Measurements from ENCODE around the gene DIP2C.
"Not testable (repeated sequence)": the region's sequence is repeated elsewhere in the genome, so short reads cannot be mapped to it uniquely, and the experiment has no call there.

The DIP2C gene

DNA sequence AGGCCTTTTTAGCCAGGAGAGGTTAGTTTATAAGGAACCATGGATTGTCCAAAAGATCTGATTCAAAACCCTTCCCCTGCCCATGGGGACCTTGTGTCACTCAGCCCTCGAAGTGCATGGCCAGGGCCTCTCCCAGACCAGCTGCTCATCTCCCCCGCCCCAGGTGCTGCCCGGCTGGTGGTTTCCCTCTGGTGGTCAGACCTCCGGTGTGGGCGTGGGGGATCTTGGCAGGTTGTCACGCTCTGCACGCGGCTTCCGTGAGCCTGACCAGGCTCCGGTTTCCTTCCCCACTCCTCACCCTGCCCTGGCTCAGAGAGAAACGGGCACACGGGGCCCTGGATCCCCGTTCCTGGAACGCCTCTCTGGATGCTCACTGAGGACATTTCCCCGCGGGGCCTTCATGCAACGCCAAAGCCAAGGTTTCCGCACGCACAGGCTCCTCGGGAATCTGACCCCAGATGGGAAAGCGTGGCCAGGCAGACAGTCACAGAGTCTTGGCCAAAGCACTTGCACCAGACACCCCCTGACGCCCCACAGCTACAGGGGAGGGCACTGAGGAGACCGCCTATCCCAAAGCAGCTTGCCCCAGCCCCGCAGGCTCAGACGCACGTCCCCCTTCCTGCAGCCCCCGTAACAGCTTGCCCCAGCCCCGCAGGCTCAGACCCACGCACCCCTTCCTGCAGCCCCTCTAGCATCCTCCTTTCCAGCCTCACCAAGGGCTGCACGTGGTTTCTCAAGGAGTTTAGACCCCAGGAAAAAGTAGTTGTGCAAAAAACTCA is 7.8 kb upstream of the DIP2C start:
- no peak for DNase-seq

DNA sequence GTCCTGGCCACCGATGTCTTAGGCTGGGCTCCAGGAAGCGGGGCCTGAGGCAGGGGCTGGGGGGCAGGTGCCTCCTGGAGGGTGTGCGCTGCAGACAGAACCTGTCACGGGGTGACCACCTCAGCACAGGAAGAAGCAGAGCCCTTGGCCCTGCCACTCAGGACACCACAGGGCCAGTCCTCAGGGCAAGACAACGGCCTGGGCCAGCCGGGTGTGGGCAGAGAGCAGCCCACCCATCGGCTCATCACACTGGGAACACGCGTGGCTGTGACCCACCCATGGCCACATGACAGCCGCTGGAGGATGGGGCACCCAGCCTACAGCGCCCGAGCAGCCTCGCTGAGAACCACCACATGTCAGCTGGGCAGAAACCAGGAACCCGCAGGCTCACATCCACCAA is 5.9 kb upstream of the DIP2C start:
- no peak for DNase-seq

DNA sequence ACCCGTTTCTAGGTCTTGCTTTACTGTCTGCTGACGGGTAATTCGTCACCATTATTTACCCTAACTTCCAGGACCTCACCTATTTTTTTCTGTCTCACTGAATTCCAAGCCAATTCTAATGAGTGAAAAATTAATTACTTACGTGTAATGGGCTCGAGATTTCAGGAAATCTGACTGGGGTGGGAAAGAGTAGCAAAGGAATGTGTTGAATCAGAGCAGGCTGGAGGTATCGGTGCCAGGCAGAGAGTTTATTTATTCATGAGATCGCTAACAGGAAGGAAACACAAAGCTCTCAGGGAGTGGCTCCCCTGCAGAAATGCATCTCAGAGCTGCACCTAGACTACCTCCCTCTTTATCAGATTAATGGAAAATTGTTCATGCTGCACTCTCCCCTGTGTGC is 4.0 kb upstream of the DIP2C start:
- no peak for DNase-seq

DNA sequence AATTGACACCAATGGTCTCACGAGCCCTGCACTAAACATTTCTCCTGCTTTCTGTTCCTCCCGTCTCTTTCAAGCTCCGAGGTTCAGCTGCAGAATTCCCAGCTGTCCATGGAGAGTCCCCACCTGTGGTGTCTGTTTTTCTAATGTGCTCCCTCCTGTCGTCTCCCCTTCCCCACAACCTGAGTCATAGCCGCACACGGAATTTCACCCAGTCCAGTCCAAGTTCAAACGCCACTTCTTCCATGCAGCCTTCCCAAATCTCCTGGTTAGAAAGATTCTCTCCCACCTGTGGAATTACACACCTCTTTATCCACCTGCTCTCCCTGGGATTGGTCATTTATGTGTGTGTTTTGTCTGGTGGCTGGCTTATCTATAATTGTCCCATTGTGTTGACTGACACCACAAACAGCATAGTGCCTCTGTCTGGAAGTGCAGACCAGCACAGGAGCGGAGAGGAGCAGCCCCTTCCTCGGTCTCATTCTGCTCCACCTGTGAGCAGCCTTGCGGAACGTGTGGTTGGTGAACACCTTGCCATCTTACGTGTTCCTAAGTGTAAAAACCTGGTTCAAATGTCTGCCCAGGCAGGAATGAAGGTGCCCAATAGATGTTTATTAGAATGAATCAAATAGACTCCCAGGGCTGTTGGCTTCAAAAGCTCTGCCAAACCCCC is 3.3 kb upstream of the DIP2C start:
- DNase-seq: no peak

DNA sequence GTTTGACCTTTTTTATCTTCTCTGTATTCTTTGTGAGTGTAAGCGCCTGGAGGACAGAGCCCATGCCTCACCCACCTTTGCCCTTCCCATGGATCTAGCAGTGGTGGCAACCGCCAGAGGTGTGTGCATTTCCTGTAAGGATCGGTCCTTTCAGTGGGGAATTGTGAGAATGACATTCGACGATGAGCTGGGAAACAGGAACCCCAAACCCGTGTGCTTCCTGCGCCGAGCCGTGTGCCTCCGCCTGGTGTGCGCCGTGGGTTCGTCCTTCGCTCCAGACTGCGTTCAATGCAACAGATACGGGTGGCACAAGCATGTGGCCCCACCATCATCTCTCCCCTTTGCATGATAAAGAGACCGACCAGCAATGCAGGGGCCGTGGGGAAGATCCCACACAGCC is 1.7 kb upstream of the DIP2C start:
- DNase-seq: no peak

DNA sequence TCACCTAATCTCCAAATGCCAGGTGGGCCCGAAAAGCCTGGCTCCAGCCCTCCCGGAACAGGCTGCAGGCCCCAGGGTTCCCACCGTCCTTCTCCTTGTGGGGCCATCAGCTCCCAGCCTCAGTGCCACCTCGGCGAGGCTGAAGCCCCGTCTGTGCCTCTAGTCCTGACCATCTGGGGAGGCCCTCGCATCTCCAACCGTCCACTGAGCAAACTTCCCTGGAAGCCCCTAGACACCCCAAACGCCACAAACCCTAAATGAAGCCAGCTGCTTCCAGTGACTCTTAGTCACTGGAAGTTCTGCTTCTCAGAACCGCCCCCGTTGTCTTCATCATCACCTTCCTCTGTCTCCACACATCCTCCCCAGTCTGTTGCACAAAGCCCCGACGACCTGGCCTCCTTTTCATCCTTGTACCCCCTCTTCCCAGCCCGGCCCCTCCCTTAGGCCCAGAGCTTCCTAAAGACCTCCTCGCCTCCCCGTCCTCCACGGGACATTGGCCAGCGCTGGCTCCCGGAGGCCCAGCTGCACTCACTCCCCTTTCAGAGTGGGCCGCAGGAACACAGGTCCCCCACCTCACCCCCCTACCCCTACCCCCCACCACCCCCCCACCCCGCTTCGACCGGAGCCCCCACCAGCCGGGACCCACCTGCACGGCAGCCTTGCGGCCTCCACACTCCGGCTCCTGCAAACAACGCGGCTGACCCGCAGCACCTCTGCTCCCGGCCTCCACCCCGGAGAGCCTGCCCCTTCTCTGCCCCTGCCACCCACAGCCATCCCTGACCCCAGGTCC is 1.1 kb upstream of the DIP2C start:
- DNase-seq: no peak

DNA sequence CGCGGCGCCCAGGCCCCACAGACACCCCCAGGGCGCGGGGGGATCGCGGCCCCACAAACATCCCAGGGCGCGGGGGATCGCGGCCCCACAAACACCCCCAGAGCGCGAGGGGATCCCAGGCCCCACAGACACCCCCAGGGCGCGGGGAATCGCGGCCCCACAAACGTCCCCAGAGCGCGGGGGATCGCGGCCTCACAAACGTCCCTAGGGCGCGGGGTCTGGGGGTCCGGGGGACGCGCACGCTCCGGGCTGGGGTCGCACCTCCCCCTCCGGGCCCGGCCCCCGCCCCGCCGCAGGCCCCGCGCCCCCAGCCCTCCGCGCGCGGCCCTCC is 382 bp downstream of the DIP2C start:
- DNase-seq: no peak

DNA sequence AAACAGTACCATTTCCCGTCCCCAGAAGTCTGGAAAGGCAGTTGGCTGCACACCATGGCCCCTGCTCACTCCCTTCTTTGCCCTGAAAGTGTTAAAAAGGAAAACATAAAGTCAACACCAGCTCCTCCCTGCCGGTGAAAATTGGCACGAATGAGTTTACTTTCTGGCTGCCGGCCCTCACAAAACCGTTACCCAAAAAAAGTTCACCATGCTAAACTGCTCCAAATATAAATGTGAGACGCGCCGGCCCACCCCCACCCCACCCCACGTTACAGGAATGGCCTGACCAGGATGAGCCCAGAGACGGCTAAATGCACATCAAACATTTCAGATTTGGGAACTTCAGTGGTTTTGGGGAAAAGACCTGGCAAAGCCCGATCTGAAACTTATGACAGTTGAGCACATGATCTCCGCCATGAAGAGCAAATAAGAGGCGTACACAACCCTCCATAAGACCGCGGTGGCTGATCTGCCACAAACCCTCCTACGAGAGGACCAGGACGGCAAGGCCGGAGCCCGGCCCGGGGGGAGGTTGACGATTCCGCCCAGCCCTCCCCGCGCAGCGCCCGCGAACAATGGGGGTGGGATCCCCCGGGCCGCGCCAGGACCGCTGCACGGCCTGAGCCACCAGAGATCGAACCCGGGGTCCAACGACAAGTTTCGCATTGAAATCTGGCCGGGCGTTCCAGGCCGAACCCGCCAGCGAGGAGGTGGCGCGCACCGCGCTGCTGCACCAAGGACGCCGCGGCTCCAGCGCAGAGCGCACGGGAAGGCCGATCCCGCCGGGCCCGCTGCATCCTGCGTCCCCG is 952 bp downstream of the DIP2C start:
- no peak for DNase-seq

DNA sequence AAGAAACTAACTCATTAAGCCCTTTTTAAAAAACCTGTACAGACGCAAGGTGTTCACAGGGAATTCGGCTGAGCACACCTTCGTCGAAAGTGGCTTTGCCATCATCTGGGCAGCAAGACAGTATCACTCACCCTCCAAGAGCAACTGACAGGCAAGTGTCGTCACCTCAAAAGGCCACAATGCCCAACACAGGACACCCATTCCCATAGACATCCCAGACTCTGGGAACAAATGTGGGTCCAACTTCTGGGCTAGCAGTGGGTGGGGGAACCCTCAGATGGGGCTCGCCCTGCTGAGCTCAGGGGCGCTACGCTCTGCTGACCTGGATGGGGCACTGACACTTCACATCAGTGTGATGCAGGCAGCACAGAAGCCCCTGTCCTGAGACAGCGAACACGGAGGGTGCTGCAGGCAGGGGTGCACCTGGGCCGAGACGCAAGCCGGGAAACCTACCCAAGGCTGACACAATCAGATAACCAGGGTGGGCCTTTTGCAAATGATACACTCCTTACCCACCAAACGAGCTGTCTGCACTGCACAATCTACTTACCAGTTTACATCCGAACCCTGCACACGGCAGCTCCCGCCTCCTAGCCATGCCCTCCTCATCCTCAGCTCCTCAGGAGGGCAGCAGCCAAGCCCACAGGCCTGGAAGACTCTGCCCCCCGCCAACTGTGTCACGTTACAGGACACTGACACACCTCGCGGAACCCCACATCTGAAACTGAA is 1.7 kb downstream of the DIP2C start:
- no peak for DNase-seq

DNA sequence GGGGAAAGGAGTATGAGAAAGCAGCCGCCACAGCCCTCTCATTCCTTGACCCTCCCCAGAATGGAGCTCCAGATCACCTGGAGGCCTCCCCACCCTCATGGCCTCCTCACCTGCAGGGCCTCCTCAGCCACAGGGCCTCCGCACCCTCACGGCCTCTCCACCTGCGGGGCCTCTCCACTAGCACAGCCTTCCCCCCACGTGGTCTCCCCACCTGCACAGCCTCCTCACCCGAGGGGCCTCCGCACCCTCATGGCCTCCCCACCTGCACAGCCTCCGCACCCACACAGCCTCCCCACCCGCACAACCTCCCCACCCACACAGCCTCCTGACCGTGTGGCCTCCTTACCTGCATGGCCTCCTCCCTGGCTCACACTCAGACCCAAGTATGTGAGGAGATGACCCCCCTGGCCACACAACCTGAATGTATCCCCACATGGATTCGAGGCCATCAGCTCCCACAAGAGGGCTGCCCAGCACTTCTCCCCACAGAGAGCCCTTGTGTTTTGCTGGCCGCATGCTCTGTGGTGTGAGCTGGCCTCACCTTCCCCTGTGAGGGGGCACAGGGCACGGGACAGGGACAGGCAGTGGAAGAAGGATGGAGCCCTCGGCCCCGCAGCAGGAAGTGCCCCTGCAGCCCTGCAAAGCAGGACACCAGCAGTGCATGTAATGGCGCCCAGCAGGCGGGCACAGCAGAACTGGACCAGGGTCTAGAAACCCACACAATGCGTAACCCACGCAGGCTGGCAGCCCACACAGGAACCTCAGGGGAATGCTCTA is 3.1 kb downstream of the DIP2C start:
- no peak for DNase-seq

DNA sequence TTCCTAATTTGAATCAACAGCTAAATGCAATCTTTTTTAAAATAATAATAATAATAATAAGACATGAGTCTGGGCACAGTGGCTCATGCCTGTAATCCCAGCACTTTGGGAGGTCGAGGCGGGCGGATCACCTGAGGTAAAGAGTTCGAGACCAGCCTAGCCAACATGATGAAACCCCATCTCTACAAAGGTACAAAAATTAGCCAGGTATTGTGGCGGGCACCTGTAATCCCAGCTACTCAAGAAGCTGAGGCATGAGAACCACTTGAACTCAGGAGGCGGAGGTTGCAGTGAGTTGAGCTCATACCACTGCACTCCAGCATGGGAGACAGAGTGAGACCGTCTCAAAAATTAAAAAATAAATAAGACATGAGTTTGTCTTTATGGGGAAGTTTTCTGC is 3.9 kb downstream of the DIP2C start:
- no peak for DNase-seq

DNA sequence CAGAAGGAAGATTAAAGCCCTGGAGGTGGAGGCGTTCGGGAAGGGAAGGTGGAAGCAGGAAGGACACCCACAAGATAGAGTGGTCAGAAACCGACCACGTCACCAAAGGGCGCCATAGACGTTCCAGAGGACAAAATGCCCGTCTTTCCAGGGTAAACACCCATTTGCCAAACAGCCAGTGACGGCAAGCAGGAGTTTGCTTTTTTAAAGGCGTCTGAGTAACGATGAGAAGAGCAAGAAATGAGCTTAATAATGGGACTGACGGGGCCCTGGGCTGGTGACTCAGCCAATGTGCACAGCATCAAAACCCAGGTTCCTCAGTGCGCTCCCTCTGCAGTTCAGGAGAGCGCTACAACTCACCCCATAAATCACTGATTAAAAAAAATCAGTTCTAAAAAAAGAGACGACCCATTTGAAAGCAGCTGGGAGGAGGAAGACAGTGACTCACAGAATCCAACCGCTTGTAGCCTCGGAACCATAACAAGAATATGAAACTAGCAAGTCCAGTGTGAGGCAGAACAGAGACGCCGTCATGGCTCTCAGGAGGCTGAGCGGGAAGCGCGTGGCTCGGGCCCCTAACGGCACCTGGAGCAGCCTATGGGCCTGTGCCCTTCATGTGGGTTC is 5.9 kb downstream of the DIP2C start:
- DNase-seq: no peak

DNA sequence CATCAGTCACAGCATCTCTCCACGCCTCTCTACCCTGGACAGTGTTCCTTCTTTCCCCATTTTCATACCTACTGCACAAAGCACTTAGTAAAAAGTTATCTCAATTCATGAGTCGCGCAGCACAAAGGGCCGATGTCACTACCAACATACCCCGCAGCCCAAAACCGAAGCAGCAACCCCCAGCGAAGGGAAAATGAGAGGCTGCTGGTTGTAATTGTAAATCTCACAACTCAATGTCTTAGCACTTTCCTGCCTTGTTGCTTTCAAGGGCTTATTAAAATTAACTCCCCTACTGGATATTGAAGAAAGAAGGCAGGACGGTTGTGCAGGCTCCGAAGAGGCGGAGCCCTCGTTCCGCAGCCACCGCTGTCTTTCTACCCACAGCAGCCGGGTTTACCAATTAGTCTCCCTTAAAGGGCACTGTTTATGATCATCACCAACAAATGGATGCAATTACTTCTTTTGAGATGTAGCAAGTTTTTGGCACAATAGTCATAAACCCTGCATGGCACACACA is 6.5 kb downstream of the DIP2C start:
- DNase-seq: no peak

DNA sequence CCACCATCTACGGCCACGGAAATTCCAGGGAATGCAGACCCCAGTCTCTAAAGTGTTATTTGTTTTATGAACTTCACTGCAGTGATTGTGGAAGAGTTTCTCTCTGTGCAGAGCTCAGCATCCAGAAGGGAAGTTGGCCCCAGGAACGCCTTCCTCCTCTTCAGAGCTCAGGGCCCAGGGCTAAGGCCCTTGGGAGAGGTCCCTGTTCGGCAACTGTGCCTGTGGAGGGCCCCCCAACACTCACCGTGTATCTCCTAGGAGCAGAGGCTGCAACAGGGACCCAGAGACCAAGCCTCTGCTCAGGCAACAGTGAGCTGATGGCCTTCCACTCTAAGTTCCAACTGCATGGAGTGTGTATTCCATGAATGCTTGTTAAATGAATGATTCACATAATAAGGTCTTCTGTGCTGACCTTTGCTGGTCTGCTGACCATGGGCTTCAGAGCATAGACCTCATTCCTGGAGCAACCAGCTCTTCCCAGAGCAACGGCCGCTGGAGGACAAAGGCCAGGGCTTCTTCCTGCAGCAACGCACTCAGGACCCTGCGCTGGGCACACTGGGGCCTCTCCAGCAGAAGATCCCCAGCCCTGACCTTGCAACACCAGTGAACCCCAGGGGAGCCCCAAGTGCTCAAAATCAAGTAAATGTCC is 7.7 kb downstream of the DIP2C start:
- no peak for DNase-seq

DNA sequence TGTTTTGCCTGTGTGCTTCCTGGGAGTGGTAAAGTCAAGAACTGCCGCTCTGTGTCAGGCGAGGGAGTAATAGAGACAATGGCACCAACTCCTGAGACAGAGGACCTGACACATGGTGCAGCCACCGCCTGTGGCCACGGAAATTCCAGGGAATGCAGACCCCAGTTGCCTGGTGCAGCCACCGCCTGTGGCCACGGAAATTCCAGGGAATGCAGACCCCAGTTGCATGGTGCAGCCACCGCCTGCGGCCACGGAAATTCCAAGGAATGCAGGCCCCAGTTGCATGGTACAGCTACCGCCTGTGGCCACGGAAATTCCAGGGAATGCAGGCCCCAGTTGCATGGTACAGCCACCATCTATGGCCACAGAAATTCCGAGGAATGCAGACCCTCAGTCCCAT is 8.7 kb downstream of the DIP2C start:
- no peak for DNase-seq

DNA sequence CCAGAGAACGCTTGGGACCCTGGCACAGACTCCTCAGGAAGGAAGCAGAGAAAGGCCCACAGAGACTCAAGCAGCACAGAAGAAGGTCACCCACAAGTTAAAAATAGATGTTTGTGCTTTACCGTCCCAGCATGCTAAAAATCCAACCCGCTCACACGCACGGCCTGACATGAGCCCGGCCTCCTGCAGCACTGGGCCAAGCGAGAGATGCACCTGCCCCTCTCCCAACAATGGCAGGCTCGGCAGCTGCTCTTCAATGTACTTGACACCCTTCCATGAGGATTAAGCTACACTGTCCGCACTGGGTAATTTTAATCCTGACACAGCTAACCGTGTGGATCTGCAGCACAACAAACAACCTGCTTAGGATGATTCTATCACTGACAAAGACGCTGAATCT is 9.3 kb downstream of the DIP2C start:
- no peak for DNase-seq

DNA sequence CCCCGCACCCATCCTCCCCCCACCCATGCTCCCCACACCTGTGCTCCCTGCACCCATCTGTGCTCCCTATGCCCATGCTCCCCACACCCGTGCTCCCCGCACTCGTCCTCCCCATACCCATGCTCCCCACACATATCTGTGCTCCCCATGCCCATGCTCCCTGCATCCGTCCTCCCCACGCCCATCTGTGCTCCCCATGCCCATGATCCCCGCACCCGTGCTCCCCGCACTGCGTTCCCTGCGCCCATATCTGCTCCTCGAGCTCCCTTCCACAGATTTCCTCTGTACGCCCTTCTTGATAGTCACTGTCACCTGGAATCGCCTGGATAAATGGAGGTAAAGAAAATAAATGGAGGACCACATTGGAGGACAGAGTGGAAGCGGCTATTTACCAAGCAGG is 9.9 kb downstream of the DIP2C start:
- DNase-seq: no peak

DNA sequence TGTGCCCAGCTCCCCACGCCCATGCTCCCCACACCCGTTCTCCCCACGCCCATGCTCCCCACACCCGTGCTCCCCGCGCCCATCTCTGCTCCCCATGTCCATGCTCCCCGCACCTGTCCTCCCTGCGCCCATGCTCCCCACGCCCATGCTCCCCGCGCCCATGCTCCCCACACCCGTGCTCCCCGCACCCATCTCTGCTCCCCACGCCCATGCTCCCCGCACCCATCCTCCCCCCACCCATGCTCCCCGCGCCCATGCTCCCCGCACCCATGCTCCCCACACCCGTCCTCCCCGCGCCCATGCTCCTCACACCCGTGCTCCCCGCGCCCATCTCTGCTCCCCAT is 10.8 kb downstream of the DIP2C start:
- not testable (repeated sequence) for DNase-seq

DNA sequence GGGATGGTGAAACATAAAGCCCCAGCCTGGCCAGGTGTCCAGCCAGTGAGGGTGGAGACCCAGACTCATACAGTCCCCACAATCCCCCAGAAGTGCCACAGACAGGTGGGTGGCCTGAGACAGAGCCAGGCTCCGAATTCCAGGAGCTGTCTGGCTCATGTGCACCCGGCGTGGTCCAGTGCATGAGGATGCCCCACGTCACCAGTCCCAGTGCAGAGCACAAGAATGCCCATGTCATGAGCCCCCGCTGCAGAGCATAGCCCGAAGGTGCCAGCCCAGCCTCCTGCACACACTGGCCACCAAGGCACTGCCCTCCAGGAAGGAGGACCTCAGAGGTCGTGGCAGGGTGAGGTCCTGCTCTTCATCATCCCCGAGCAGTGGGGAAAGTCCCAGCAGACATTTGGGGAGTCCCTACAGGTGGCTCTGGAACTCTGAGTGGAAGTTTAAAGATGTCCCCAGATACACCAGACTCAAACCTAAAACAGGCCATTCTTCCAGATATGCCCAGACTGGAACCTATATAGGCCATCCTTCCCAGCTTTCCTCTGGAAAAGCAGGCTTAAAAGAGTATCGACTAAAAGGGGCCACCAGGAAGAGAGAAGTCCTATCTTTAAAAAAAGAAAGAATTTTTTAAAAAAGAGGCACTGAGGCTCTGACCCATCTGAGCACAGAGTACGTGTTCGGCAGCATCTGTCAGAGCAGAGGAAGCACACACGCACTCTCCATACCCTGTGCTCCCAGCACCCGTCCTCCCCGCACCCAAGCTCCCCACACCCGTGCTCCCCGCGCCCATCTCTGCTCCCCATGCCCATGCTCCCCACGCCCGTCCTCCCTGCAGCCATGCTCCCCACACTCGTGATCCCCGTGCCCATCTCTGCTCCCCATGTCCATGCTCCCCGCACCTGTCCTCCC is 11.5 kb downstream of the DIP2C start:
- no peak for DNase-seq

DNA sequence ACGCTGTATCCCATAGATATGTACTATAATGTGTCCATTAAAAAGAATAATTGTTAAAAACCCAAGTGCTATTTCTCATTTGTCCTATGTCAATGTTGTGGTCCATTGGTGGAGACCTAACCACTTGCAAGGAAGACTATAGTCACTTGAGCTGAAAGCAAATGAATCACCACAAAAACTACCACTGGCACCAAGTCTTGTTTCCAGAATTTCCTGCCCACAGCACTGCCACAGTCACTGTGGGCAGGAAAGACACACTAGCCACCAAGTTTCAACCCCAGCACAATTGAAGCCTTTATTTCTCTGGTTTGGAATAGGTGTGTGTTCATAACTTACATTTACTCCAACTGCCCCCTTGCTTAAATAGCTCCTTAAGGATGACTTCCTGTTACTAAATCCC is 12.4 kb downstream of the DIP2C start:
- no peak for DNase-seq

Measured in SIG-M5 (cell line).